Right lobe of liver (tissue), 6 donors: Measurements from ENCODE around the gene GPR161. TPM values are rescaled to one million over a fixed set of nuclear protein-coding genes. Genes with fewer than 3 reads are reported as not detected.
A peak's percentile ranks its signal among the peaks of the same experiment; 100 is the strongest.

Experiments
- ATAC-seq, 4 donors: fragments of 200-7000 bp; cut with Tn5 transposase; one replicate each; pipeline ENCODE4 v1.9.1; 2020; ENCODE audit warnings: mild to moderate bottlenecking in 4 of 4, moderate library complexity in 4 of 4
- DNase-seq, 3 donors: peaks; one replicate each; pipeline ENCODE4 v3.0.0-alpha.2; 2020
- H3K27ac ChIP-seq, 3 donors: fragments of 200-600 bp; one replicate each; pipeline ENCODE4 v1.8.0; 2022
- H3K27me3 ChIP-seq, 2 donors: fragments of 200-600 bp; one replicate each; pipeline ENCODE4 v1.8.0; 2022
- H3K36me3 ChIP-seq, 4 donors: fragments of 200-600 bp; sonication (generic) in 1 of 4; one replicate each; pipeline versions ENCODE4 v1.5.1 to v1.8.0; 2017 to 2022; ENCODE audit warnings: control low read depth in 1 of 4
- H3K4me1 ChIP-seq, 4 donors: fragments of 200-600 bp; sonication (generic) in 1 of 4; one replicate each; pipeline versions ENCODE4 v1.5.1 to v1.8.0; 2017 to 2022; ENCODE audit warnings: control low read depth in 1 of 4
- H3K4me3 ChIP-seq, 3 donors: fragments of 200-600 bp; one replicate each; pipeline ENCODE4 v1.8.0; 2022
- H3K9me3 ChIP-seq, 4 donors: fragments of 200-600 bp; sonication (generic) in 1 of 4; one replicate each; pipeline versions ENCODE4 v1.5.1 to v1.8.0; 2017 to 2022; ENCODE audit warnings: control low read depth in 1 of 4
- CTCF ChIP-seq, 4 donors: fragments of 200-600 bp in 3 of 4; fragments of 450-650 bp in 1 of 4; IDR thresholded peaks; one replicate each; pipeline versions ENCODE4 v1.5.1 to v1.8.0; 2016 to 2022; ENCODE audit warnings: antibody characterized with exemption in 4 of 4, mild to moderate bottlenecking in 2 of 4
- POLR2A ChIP-seq: fragments of 450-650 bp; IDR thresholded peaks from one replicate; pipeline ENCODE4 v1.6.1; 2017; ENCODE audit warnings: antibody characterized with exemption, mild to moderate bottlenecking
- WGBS: methylation state at CpG from one replicate; pipeline ENCODE4 v1.1.6; 2018; ENCODE audit warnings: low coverage, low lambda C conversion rate; ENCODE audit not compliant: insufficient coverage; ENCODE audit errors: missing lambda C conversion rate; 5-methylcytosine and 5-hydroxymethylcytosine counted together
- intact Hi-C, 2 donors: fragments of 100-400 bp; cut with DNase I; formaldehyde crosslinking; loops; one replicate each; pipeline versions ENCODE4 v1.11.2 to v1.14.1; 2022
- total RNA-seq, 6 experiments: library from RNA; depleted of rRNA in 2 of 6; stranded (reverse); fragments of >200 nt in 2 of 6; fragmentation: NEBNext Ultra II Directional in 3 of 6; extraction: Animal tissue kit (Norgen Biotek cat#: 25700) in 3 of 6; gene quantifications; one replicate each; pipeline versions ENCODE4 v1.1.0 to v1.2.4, GENCODE V29; 2016 to 2023
- donor health status: DM: no; HTN: yes; CAD: no.
- donor health status: DM: no; HTN: no; CAD: no.
- donor health status: DM: no; HTN: no; CAD: no.
- donor health status: DM: no; HTN: yes; CAD: no.
- donor health status: DM: no; HTN: yes; CAD: no.

GPR161 gene
- total RNA-seq, 6 experiments from 2014 or later: 0.43 to 1.4 (median 0.48) TPM

- intact Hi-C loops: no loop called here
- Histone ChIP-seq H3K4me1 (peaks cover 0 to 12% (median 0%) of the 10 kb centered on the region in 4 donors), H3K36me3 (no peaks in the 10 kb centered on the region), H3K27me3 (no peaks in the 10 kb centered on the region), H3K9me3 (no peaks in the 10 kb centered on the region), H3K27ac (no peak overlapping the region), H3K4me3 (no peak overlapping the region)
- no peak for TF ChIP-seq POLR2A
- no peak for TF ChIP-seq CTCF (IDR thresholded peaks at IDR 0.05)
- ATAC-seq (no peak), DNase-seq (no peak)
- 75% methylated on average over 1 of the region's 2 CpGs for WGBS
These were observed 50.3 kb downstream of the GPR161 start for GRCh38 chr1:168086438-168086837.

- Histone ChIP-seq H3K9me3 (no peaks in the 10 kb centered on the region), H3K27me3 (no peaks in the 10 kb centered on the region), H3K27ac (no peak overlapping the region), H3K36me3 (no peaks in the 10 kb centered on the region), H3K4me3 (no peak overlapping the region), H3K4me1 (peaks cover 0 to 12% (median 0%) of the 10 kb centered on the region in 4 donors)
- intact Hi-C loops: no loop called here
- DNase-seq (no peak), ATAC-seq (no peak)
- no peak for TF ChIP-seq POLR2A
- TF ChIP-seq CTCF (IDR thresholded peaks at IDR 0.05): no peak
- WGBS: 80% methylated on average over 3 of the region's 16 CpGs
These were observed 51.3 kb downstream of the GPR161 start for GRCh38 chr1:168085401-168085872.

GRCh38 chr1:168084396-168085231 is 52.1 kb downstream of the GPR161 start:
- WGBS: 56% methylated on average over 10 of the region's 13 CpGs
- Histone ChIP-seq H3K9me3 (no peaks in the 10 kb centered on the region), H3K36me3 (no peaks in the 10 kb centered on the region), H3K27ac (no peak overlapping the region), H3K27me3 (no peaks in the 10 kb centered on the region), H3K4me3 (no peak overlapping the region), H3K4me1 (peaks cover 0 to 12% (median 0%) of the 10 kb centered on the region in 4 donors)
- TF ChIP-seq CTCF (IDR thresholded peaks at IDR 0.05) (peak; percentile 52 to 81 (median 74)), POLR2A (no peak)
- ATAC-seq: peak; percentile 48 to 61 (median 54)
- DNase-seq: peak in 1 of 3 donors; percentile 55
- intact Hi-C loops: no loop called here

- peaks cover 0 to 12% (median 0%) of the 10 kb centered on the region in 4 donors for H3K4me1 ChIP-seq
- H3K9me3 ChIP-seq: no peaks in the 10 kb centered on the region
- WGBS: 62% methylated on average over 5 of the region's 7 CpGs
- intact Hi-C loops: no loop called here
- no peak overlapping the region for H3K4me3 ChIP-seq
- H3K27me3 ChIP-seq: no peaks in the 10 kb centered on the region
- DNase-seq (no peak), ATAC-seq (no peak)
- peaks cover 0 to 4% (median 0%) of the 10 kb centered on the region in 4 donors for H3K36me3 ChIP-seq
- TF ChIP-seq CTCF (IDR thresholded peaks at IDR 0.05) (no peak), POLR2A (no peak)
- H3K27ac ChIP-seq: no peak overlapping the region
These were observed 53.0 kb downstream of the GPR161 start for GRCh38 chr1:168083456-168084325.
